ENCODE results near the gene IFT122. TPM values are rescaled to one million over a fixed set of nuclear protein-coding genes. Genes with fewer than 3 reads are reported as not detected.

IFT122 gene
- total and polyA plus RNA-seq, 10 donors: 5.2 to 31.3 (median 18.1) TPM

DNA sequence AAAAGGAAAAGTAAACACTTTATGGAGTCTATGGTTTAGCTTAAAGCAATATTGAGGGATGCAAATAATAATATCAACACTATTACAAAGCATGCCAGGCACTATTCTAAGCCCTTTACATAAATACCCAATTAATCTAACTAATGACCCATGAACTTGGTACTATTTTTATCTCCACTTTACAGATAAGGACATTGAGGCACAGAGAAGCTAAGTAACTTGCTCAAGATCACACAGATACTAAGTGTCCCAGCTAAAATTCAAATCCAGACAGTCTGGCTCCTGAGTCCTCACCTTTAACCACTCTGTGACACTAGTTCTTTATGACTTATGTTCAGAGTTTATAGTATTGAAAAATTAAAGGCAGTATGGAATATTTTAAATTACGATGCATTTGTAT is 5.9 kb upstream of the IFT122 start:
- intact Hi-C loops (cut with DNase I; ENCODE audit: low total_unique reads): no loop called here
- Histone ChIP-seq H3K36me3 (peaks cover 0 to 89% (median 56%) of the 10 kb centered on the region in 6 donors), H3K4me1 (peaks cover 32 to 77% (median 61%) of the 10 kb centered on the region in 6 donors), H3K4me3 (peak overlapping the region in 2 of 8 donors; percentile 6 to 52), H3K27ac (peak overlapping the region in 7 of 8 donors; percentile 0 to 72 (median 68)), H3K9me3 (no peaks in the 10 kb centered on the region), H3K27me3 (replicated peaks in 1 of 7) (no peaks in the 10 kb centered on the region)
- no peak for DNase-seq
- 83 to 100% (median 96%) methylated on average over 1 of the region's 1 CpG for WGBS, 5 donors
- TF ChIP-seq, protein P1, sequence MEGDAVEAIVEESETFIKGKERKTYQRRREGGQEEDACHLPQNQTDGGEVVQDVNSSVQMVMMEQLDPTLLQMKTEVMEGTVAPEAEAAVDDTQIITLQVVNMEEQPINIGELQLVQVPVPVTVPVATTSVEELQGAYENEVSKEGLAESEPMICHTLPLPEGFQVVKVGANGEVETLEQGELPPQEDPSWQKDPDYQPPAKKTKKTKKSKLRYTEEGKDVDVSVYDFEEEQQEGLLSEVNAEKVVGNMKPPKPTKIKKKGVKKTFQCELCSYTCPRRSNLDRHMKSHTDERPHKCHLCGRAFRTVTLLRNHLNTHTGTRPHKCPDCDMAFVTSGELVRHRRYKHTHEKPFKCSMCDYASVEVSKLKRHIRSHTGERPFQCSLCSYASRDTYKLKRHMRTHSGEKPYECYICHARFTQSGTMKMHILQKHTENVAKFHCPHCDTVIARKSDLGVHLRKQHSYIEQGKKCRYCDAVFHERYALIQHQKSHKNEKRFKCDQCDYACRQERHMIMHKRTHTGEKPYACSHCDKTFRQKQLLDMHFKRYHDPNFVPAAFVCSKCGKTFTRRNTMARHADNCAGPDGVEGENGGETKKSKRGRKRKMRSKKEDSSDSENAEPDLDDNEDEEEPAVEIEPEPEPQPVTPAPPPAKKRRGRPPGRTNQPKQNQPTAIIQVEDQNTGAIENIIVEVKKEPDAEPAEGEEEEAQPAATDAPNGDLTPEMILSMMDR (IDR thresholded peaks at IDR 0.05 in 8 of 11, conservative IDR thresholded peaks at IDR 0.05 in 3 of 11): no peak

DNA sequence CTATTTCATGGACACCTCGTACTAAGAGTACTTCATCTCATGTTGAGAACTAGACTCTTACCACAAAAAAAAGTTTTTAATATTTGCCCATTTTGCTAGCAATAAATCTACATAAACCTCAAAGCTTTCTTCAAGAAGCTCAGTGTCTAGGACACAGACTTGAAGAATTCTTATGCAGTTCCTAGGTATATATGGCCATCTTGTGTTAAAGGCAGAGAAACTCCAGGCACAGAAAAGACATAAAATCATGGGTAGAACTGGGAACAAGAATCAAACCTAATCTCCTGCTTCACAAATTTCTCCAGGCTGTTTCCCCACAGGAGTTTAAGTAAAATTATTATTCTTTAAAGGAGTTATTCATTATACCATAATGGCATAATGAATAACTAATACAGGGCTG is 4.7 kb upstream of the IFT122 start:
- Histone ChIP-seq H3K27ac (peak overlapping the region in 7 of 8 donors; percentile 14 to 72 (median 68)), H3K4me1 (peaks cover 32 to 73% (median 59%) of the 10 kb centered on the region in 6 donors), H3K4me3 (peak overlapping the region in 3 of 8 donors; percentile 12 to 52 (median 16)), H3K36me3 (peaks cover 0 to 79% (median 52%) of the 10 kb centered on the region in 6 donors), H3K27me3 (replicated peaks in 1 of 7) (no peaks in the 10 kb centered on the region), H3K9me3 (no peaks in the 10 kb centered on the region)
- WGBS, 5 donors: 64 to 77% (median 71%) methylated on average over 1 of the region's 1 CpG
- DNase-seq: no peak
- intact Hi-C loops (cut with DNase I; ENCODE audit: low total_unique reads): no loop called here
- TF ChIP-seq, protein P1 (IDR thresholded peaks at IDR 0.05 in 8 of 11, conservative IDR thresholded peaks at IDR 0.05 in 3 of 11): no peak
- no peak for TF ChIP-seq POLR2A (IDR thresholded peaks at IDR 0.05)
- TF ChIP-seq POLR2AphosphoS5 (IDR thresholded peaks at IDR 0.05): no peak

GRCh38 chr3:129439226-129439816 is 703 bp upstream of the IFT122 start:
- H3K4me1 ChIP-seq: peaks cover 49 to 92% (median 74%) of the 10 kb centered on the region in 6 donors
- H3K4me3 ChIP-seq: peak overlapping the region; percentile 77 to 95 (median 90)
- peak overlapping the region; percentile 84 to 98 (median 94) for H3K27ac ChIP-seq
- 0 to 1% (median 0%) methylated on average over 10 to 17 of the region's 17 CpGs for WGBS, 5 donors
- H3K27me3 ChIP-seq (replicated peaks in 1 of 7): no peaks in the 10 kb centered on the region
- intact Hi-C loops (cut with DNase I; ENCODE audit: low total_unique reads): no loop called here
- peak; percentile 92 for DNase-seq
- TF ChIP-seq POLR2AphosphoS5 (IDR thresholded peaks at IDR 0.05) (no peak), POLR2A (IDR thresholded peaks at IDR 0.05) (no peak)
- TF ChIP-seq, protein P1 (IDR thresholded peaks at IDR 0.05 in 8 of 11, conservative IDR thresholded peaks at IDR 0.05 in 3 of 11): no peak
- peaks cover 0 to 40% (median 13%) of the 10 kb centered on the region in 6 donors for H3K36me3 ChIP-seq
- no peaks in the 10 kb centered on the region for H3K9me3 ChIP-seq

DNA sequence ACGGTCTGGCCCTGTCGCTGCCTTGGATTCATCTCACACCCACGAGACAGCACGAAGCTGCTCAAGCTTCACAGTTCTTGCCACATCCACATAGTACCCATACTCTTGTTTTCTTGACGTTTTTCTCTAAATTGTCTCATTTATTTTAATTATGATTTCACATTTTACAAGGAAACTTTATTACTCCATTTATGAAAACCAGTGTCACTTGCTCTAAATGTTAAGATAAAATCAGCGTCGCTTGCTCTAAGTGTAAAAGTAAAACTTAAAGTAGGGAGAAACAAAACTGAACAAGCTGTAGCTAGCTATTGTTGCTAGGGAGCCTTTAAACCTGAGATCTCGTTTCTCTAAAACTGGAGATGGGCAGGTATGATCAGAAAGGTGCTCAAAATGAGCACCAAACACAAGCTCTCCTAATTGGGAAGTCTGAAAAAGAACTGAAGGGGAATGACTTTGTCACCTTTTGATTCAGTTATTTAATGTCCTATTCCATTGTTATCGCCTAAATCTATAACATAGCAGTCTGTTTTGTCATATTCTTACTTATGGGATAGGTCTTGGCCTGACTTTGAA is 680 bp downstream of the IFT122 start:
- 9 to 11% (median 9%) methylated on average over 9 of the region's 9 CpGs for WGBS, 5 donors
- intact Hi-C loops (cut with DNase I; ENCODE audit: low total_unique reads): no loop called here
- H3K9me3 ChIP-seq: no peaks in the 10 kb centered on the region
- H3K27ac ChIP-seq: peak overlapping the region; percentile 84 to 98 (median 94)
- peaks cover 0 to 26% (median 13%) of the 10 kb centered on the region in 6 donors for H3K36me3 ChIP-seq
- no peak for DNase-seq
- H3K27me3 ChIP-seq (replicated peaks in 1 of 7): no peaks in the 10 kb centered on the region
- peaks cover 44 to 91% (median 60%) of the 10 kb centered on the region in 6 donors for H3K4me1 ChIP-seq
- TF ChIP-seq POLR2AphosphoS5 (IDR thresholded peaks at IDR 0.05): no peak
- no peak for TF ChIP-seq POLR2A (IDR thresholded peaks at IDR 0.05)
- TF ChIP-seq, protein P1 (IDR thresholded peaks at IDR 0.05 in 8 of 11, conservative IDR thresholded peaks at IDR 0.05 in 3 of 11): no peak
- H3K4me3 ChIP-seq: peak overlapping the region; percentile 77 to 95 (median 90)

Data from spleen (tissue), 11 donors.